ENCODE data around the gene PALB2.
"Not testable (repeated sequence)": the region's sequence is repeated elsewhere in the genome, so short reads cannot be mapped to it uniquely, and the experiment has no call there.

DNA sequence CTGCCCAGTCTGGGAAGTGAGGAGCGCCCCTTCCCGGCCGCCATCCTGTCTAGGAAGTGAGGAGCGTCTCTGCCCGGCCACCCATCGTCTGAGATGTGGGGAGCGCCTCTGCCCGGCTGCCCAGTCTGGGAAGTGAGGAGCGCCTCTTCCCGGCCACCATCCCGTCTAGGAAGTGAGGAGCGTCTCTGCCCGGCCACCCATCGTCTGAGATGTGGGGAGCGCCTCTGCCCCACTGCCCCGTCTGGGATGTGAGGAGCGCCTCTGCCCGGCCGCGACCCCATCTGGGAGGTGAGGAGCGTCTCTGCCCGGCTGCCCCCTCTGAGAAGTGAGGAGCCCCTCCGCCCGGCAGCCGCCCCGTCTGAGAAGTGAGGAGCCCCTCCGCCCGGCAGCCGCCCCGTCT is 57.8 kb downstream of the PALB2 start:
- TF ChIP-seq EGR1 (IDR thresholded peaks at IDR 0.05; ENCODE audit: borderline replicate concordance, low read depth, low read length); KDM1A (IDR thresholded peaks at IDR 0.05; ENCODE audit: borderline replicate concordance, low read length); SIX5 (IDR thresholded peaks at IDR 0.05; ENCODE audit: low read depth, low read length); NANOG (IDR thresholded peaks at IDR 0.05; ENCODE audit: insufficient read depth, low read depth, low read length, poor library complexity, severe bottlenecking): not testable (repeated sequence)
- TF ChIP-seq, protein P1, sequence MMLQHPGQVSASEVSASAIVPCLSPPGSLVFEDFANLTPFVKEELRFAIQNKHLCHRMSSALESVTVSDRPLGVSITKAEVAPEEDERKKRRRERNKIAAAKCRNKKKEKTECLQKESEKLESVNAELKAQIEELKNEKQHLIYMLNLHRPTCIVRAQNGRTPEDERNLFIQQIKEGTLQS (IDR thresholded peaks at IDR 0.05; ENCODE audit: insufficient read depth, low read depth, low read length) = not testable (repeated sequence)
- TF ChIP-seq, protein P2, sequence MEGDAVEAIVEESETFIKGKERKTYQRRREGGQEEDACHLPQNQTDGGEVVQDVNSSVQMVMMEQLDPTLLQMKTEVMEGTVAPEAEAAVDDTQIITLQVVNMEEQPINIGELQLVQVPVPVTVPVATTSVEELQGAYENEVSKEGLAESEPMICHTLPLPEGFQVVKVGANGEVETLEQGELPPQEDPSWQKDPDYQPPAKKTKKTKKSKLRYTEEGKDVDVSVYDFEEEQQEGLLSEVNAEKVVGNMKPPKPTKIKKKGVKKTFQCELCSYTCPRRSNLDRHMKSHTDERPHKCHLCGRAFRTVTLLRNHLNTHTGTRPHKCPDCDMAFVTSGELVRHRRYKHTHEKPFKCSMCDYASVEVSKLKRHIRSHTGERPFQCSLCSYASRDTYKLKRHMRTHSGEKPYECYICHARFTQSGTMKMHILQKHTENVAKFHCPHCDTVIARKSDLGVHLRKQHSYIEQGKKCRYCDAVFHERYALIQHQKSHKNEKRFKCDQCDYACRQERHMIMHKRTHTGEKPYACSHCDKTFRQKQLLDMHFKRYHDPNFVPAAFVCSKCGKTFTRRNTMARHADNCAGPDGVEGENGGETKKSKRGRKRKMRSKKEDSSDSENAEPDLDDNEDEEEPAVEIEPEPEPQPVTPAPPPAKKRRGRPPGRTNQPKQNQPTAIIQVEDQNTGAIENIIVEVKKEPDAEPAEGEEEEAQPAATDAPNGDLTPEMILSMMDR (IDR thresholded peaks at IDR 0.05; ENCODE audit: control extremely low read depth in 1 of 3, insufficient read depth in 1 of 3, low read depth in 1 of 3, low read length in 3 of 3) = not testable (repeated sequence)

Measured in H1 (cell line).